IMR-90 (cell line): Measurements from ENCODE around the gene MYOCD. TPM values are rescaled to one million over a fixed set of nuclear protein-coding genes. Genes with fewer than 3 reads are reported as not detected.

Experiments used
- ATAC-seq: fragments of 200-7000 bp; cut with Tn5 transposase; 2 replicates; pipeline ENCODE4 v1.9.1; 2020; ENCODE audit warnings: low read depth, mild to moderate bottlenecking, moderate library complexity
- BruUV-seq: library from RNA; stranded (reverse); fragments of 400-500 nt; replicated peaks from 2 replicates; lab custom pipeline; 2021; lab: Mats Ljungman, UMichigan
- CTCF ChIA-PET: fragments of 300-600 bp; formaldehyde crosslinking; extraction: SDS; loops from one replicate; lab custom pipeline; 2021; ENCODE audit warnings: antibody characterized with exemption; lab: Yijun Ruan, JAX
- POLR2A ChIA-PET: fragments of 300-600 bp; sonication (Branson Sonifier 250); formaldehyde crosslinking; loops from one replicate; lab custom pipeline; 2022; ENCODE audit warnings: antibody characterized with exemption; ENCODE audit not compliant: unreplicated experiment; lab: Charles Lee
- DNase-seq: peaks from one replicate; pipeline ENCODE4 v3.0.0; 2013
- H2AFZ ChIP-seq: replicated peaks from 2 replicates; pipeline ENCODE3; 2013; ENCODE audit warnings: low read length, mild to moderate bottlenecking; ENCODE audit not compliant: poor library complexity
- H2AK5ac ChIP-seq: 2 replicates; pipeline ENCODE4 v1.6.1; 2013; ENCODE audit warnings: low read depth, low read length, inconsistent platforms
- H2AK9ac ChIP-seq: replicated peaks from 2 replicates; pipeline ENCODE3; 2013; ENCODE audit warnings: mild to moderate bottlenecking, low read depth, low read length, moderate library complexity; ENCODE audit not compliant: poor library complexity
- H2BK120ac ChIP-seq: 2 replicates; pipeline ENCODE4 v1.6.1; 2013; ENCODE audit warnings: low read depth, low read length, inconsistent platforms
- H2BK15ac ChIP-seq: 3 replicates; pipeline ENCODE4 v1.6.1; 2013; ENCODE audit warnings: low read depth, low read length, inconsistent platforms
- H2BK20ac ChIP-seq: 2 replicates; pipeline ENCODE4 v1.6.1; 2013; ENCODE audit warnings: low read depth, mild to moderate bottlenecking, inconsistent platforms, low read length, moderate library complexity
- H2BK5ac ChIP-seq: 2 replicates; pipeline ENCODE4 v1.6.1; 2013; ENCODE audit warnings: mild to moderate bottlenecking, low read depth, low read length, inconsistent platforms; ENCODE audit not compliant: poor library complexity, severe bottlenecking
- H3K14ac ChIP-seq: replicated peaks from 2 replicates; pipeline ENCODE4 v1.6.1; 2013; ENCODE audit warnings: low read depth, low read length, inconsistent platforms
- H3K18ac ChIP-seq: 2 replicates; pipeline ENCODE4 v1.6.1; 2013; ENCODE audit warnings: low read depth, low read length, control low read depth
- H3K23ac ChIP-seq: 2 replicates; pipeline ENCODE4 v1.6.1; 2013; ENCODE audit warnings: low read depth, low read length, inconsistent platforms
- H3K27ac ChIP-seq: 2 replicates; pipeline ENCODE4 v1.5.1; 2013; ENCODE audit warnings: mild to moderate bottlenecking, control low read depth, low read length; ENCODE audit not compliant: insufficient read depth
- H3K27me3 ChIP-seq: 2 replicates; pipeline ENCODE4 v1.6.1; 2013; ENCODE audit warnings: low read length; ENCODE audit not compliant: control insufficient read depth, insufficient read depth
- H3K36me3 ChIP-seq: 2 replicates; pipeline ENCODE4 v1.6.1; 2013; ENCODE audit warnings: low read length, mixed read lengths; ENCODE audit not compliant: control insufficient read depth, insufficient read depth
- H3K4ac ChIP-seq: 2 replicates; pipeline ENCODE4 v1.6.1; 2013; ENCODE audit warnings: low read depth, low read length, inconsistent platforms
- H3K4me1 ChIP-seq: 2 replicates; pipeline ENCODE4 v1.6.1; 2013; ENCODE audit warnings: low read length, mixed read lengths; ENCODE audit not compliant: control insufficient read depth, insufficient read depth
- H3K4me2 ChIP-seq: 2 replicates; pipeline ENCODE4 v1.6.1; 2013; ENCODE audit warnings: low read depth, mild to moderate bottlenecking, control low read depth, low read length, moderate library complexity
- H3K4me3 ChIP-seq: 2 replicates; pipeline ENCODE4 v1.5.1; 2013; ENCODE audit warnings: low read depth, mild to moderate bottlenecking, control low read depth, low read length, moderate library complexity; ENCODE audit not compliant: insufficient read depth
- H3K56ac ChIP-seq: 2 replicates; pipeline ENCODE4 v1.6.1; 2013; ENCODE audit warnings: low read length, inconsistent platforms; ENCODE audit not compliant: insufficient read depth; ENCODE audit errors: extremely low read depth
- H3K79me1 ChIP-seq, 2 experiments: 2 replicates each; pipeline ENCODE4 v1.6.1; 2013; ENCODE audit warnings: low read length in 2 of 2, inconsistent platforms in 1 of 2, low read depth in 1 of 2
- H3K9ac ChIP-seq: 2 replicates; pipeline ENCODE4 v1.6.1; 2013; ENCODE audit warnings: low read depth, low read length, control low read depth
- H3K9me1 ChIP-seq: 2 replicates; pipeline ENCODE4 v1.6.1; 2013; ENCODE audit warnings: low read length, inconsistent platforms; ENCODE audit not compliant: insufficient read depth
- H3K9me3 ChIP-seq: 2 replicates; pipeline ENCODE4 v1.6.1; 2013; ENCODE audit warnings: low read length; ENCODE audit not compliant: control insufficient read depth, insufficient read depth
- H4K20me1 ChIP-seq: 2 replicates; pipeline ENCODE4 v1.6.1; 2013; ENCODE audit warnings: low read length, inconsistent platforms; ENCODE audit not compliant: insufficient read depth
- H4K5ac ChIP-seq: 2 replicates; pipeline ENCODE4 v1.6.1; 2013; ENCODE audit warnings: mild to moderate bottlenecking, low read depth, low read length, control low read depth
- H4K8ac ChIP-seq, 2 experiments: 2 replicates each; pipeline ENCODE4 v1.6.1; 2013; ENCODE audit warnings: low read depth in 2 of 2, low read length in 2 of 2, control low read depth in 1 of 2, inconsistent platforms in 1 of 2
- H4K91ac ChIP-seq: 2 replicates; pipeline ENCODE4 v1.6.1; 2013; ENCODE audit warnings: low read depth, low read length, inconsistent platforms; ENCODE audit not compliant: insufficient read depth
- BHLHE40 ChIP-seq: fragments of 150-350 bp; IDR thresholded peaks from 2 replicates; pipeline ENCODE4 v1.6.1; 2016; ENCODE audit warnings: mild to moderate bottlenecking, low read depth, low read length
- CHD1 ChIP-seq: IDR thresholded peaks from 2 replicates; pipeline ENCODE4 v1.6.1; 2012; ENCODE audit warnings: low read depth, low read length, improper control_type of control experiment
- FOS ChIP-seq: fragments of 150-350 bp; IDR thresholded peaks from 2 replicates; pipeline ENCODE4 v1.6.1; 2016; ENCODE audit warnings: low read depth, low read length
- MAFK ChIP-seq: IDR thresholded peaks from 2 replicates; pipeline ENCODE4 v1.6.1; 2012; ENCODE audit warnings: low read depth, low read length, improper control_type of control experiment
- MAZ ChIP-seq: IDR thresholded peaks from 2 replicates; pipeline ENCODE4 v1.6.1; 2012; ENCODE audit warnings: low read depth, mild to moderate bottlenecking, low read length, improper control_type of control experiment, moderate library complexity, borderline replicate concordance
- MXI1 ChIP-seq: IDR thresholded peaks from 2 replicates; pipeline ENCODE4 v1.6.1; 2012; ENCODE audit warnings: low read depth, mild to moderate bottlenecking, low read length, moderate library complexity, borderline replicate concordance
- NFE2L2 ChIP-seq: fragments of 150-350 bp; IDR thresholded peaks from 2 replicates; pipeline ENCODE4 v1.6.1; 2016; ENCODE audit warnings: low read depth, mild to moderate bottlenecking, low read length
- POLR2A ChIP-seq: IDR thresholded peaks from 2 replicates; pipeline ENCODE4 v1.6.1; 2012; ENCODE audit warnings: mild to moderate bottlenecking, low read depth, low read length
- RAD21 ChIP-seq: IDR thresholded peaks from 2 replicates; pipeline ENCODE4 v1.6.1; 2012; ENCODE audit warnings: low read length, improper control_type of control experiment
- RCOR1 ChIP-seq: IDR thresholded peaks from 2 replicates; pipeline ENCODE4 v1.6.1; 2012; ENCODE audit warnings: mild to moderate bottlenecking, low read length, improper control_type of control experiment; ENCODE audit not compliant: insufficient replicate concordance
- RFX5 ChIP-seq: IDR thresholded peaks from 2 replicates; pipeline ENCODE4 v1.8.0; 2012; ENCODE audit warnings: low read depth, mild to moderate bottlenecking, low read length, moderate library complexity
- SMC3 ChIP-seq: fragments of 150-350 bp; IDR thresholded peaks from 2 replicates; pipeline ENCODE4 v1.6.1; 2016; ENCODE audit warnings: low read depth, mild to moderate bottlenecking, antibody characterized with exemption, low read length, moderate library complexity
- WGBS, 2 experiments: methylation state at CpG; one replicate each; pipeline versions ENCODE4 v1.1.5 to v1.1.7; 2013; ENCODE audit warnings: missing lambda C conversion rate in 2 of 2; ENCODE audit not compliant: insufficient read length in 1 of 2; ENCODE audit errors: extremely low coverage in 2 of 2; 5-methylcytosine and 5-hydroxymethylcytosine counted together
- dilution Hi-C: fragments of 300-500 bp; cut with HindIII; formaldehyde crosslinking; loops from one replicate; pipeline ENCODE4 v1.14.3; 2018; ENCODE audit warnings: low sequenced_read_pairs; ENCODE audit not compliant: unreplicated experiment
- in situ Hi-C: fragments of 300-500 bp; cut with MboI; formaldehyde crosslinking; loops from 3 replicates; pipeline ENCODE4 v1.14.3; 2019; ENCODE audit warnings: low sequenced_read_pairs, inconsistent platforms, mixed read lengths
- intact Hi-C: fragments of 100-400 bp; cut with micrococcal nuclease; formaldehyde crosslinking; loops from 2 replicates; pipeline ENCODE4 v1.10.0; 2022
- polyA plus RNA-seq, 3 experiments: library from polyadenylated mRNA; depleted of rRNA; stranded (reverse); fragments of >200 nt; gene quantifications; 2 replicates each; pipeline ENCODE4 v1.2.3, GENCODE V29; 2012; ENCODE audit warnings: low replicate concordance in 1 of 3
- total RNA-seq: library from RNA; depleted of rRNA; stranded (reverse); fragments of >200 nt; gene quantifications from 2 replicates; pipeline ENCODE4 v1.2.3, GENCODE V29; 2012
- TF ChIP-seq, protein P1 (sequence below): conservative IDR thresholded peaks from 2 replicates; pipeline ENCODE4 v1.5.1; 2012; ENCODE audit warnings: mild to moderate bottlenecking, low read depth, low read length, improper control_type of control experiment
- TF ChIP-seq, protein P2 (sequence below): fragments of 150-350 bp; IDR thresholded peaks from 2 replicates; pipeline ENCODE4 v1.6.1; 2016; ENCODE audit warnings: low read depth, mild to moderate bottlenecking, low read length, moderate library complexity, borderline replicate concordance

Gene MYOCD
- total and polyA plus RNA-seq, 2 of the 4 experiments (the other 2 are of a cell fraction): 10.6 to 20.1 TPM

DNA sequence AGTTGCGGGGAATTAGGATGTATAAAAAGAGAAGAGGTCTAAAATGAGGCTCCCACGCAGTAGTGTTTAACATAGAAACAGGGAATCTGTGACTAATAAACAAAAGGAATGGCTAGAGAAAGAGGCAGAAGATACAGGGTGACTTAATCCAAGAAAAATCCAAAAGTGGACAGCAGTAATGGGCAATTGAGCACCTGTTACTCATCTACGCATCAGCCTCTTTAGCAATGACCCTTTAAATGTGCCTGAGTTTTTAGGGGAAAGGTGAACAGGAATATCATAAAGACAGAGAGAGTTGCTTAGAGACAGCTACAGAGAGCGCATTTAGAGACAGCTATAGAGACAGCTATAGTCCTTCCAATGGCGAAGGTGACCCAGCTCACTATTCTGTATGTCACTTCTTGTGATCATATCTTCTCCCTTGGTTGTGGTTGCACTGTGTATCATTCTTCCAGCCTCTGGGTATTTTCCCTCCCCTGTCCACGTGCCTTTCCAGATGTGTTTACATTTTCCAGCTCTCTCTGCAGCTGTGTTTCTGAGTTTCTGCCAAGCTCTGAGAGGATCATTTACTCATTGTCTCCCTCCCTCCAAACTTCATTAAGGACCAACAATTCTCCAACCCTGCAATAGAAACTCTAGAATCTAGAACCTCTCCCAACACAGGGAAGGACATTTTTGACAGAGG is 61.5 kb downstream of the MYOCD start:
- H4K5ac ChIP-seq: no peak overlapping the region
- H3K9me3 ChIP-seq: no peaks in the 10 kb centered on the region
- no peaks in the 10 kb centered on the region for H3K27me3 ChIP-seq
- H3K9me1 ChIP-seq: peaks cover 20% of the 10 kb centered on the region; the same call in 1 of the 2 replicates
- WGBS, 2 experiments: 48% methylated on average over 3 of the region's 6 CpGs; no CpG with 5 or more reads in 1 of the 2 experiments
- no peak overlapping the region for H3K56ac ChIP-seq
- peak overlapping the region; percentile 72 for H2BK20ac ChIP-seq
- H2BK120ac ChIP-seq: 0 out of 2 replicates have a peak overlapping the region, but pooled peaks have one; percentile 58
- H3K4me1 ChIP-seq: peaks cover 19% of the 10 kb centered on the region
- H3K14ac ChIP-seq: no peak overlapping the region
- no peak overlapping the region for H3K23ac ChIP-seq
- no TSS peak for BruUV-seq
- no peak overlapping the region for H3K9ac ChIP-seq
- H2AFZ ChIP-seq: no peak overlapping the region
- dilution Hi-C loops: no loop called here
- peak overlapping the region; percentile 63; the same call in 1 of the 2 replicates for H3K4me2 ChIP-seq
- peaks cover 5 to 8% of the 10 kb centered on the region in 2 experiments; a peak in 1 of 4 replicates for H3K79me1 ChIP-seq
- 0 out of 4 replicates have a peak overlapping the region, but pooled peaks of 1 of the 2 experiments have one; percentile 16 for H4K8ac ChIP-seq
- H2BK5ac ChIP-seq: peak overlapping the region; percentile 78
- peaks cover 11% of the 10 kb centered on the region; the same call in 1 of the 2 replicates for H4K20me1 ChIP-seq
- H2AK9ac ChIP-seq: no peak overlapping the region
- H3K36me3 ChIP-seq: peaks cover 10% of the 10 kb centered on the region
- no peak overlapping the region for H2AK5ac ChIP-seq
- DNase-seq (peak; percentile 95), ATAC-seq (peak; percentile 76)
- no peak overlapping the region for H2BK15ac ChIP-seq
- no peak overlapping the region; the same call in 1 of the 2 replicates for H3K27ac ChIP-seq
- in situ Hi-C loops: no loop called here
- ChIA-PET POLR2A (no interaction called here), CTCF (interaction anchor here (0.6 to 2.3 kb wide), 4 partner anchors 14 to 622 kb away, joined by 3 to 16 read pairs (median 4); no protein-coding TSS in a partner anchor)
- no peak overlapping the region for H3K4me3 ChIP-seq
- no peak overlapping the region for H4K91ac ChIP-seq
- peak overlapping the region; percentile 56 for H3K4ac ChIP-seq
- intact Hi-C loops: no loop called here
- H3K18ac ChIP-seq: peak overlapping the region; percentile 5; the same call in 1 of the 2 replicates
- TF ChIP-seq, protein P1, sequence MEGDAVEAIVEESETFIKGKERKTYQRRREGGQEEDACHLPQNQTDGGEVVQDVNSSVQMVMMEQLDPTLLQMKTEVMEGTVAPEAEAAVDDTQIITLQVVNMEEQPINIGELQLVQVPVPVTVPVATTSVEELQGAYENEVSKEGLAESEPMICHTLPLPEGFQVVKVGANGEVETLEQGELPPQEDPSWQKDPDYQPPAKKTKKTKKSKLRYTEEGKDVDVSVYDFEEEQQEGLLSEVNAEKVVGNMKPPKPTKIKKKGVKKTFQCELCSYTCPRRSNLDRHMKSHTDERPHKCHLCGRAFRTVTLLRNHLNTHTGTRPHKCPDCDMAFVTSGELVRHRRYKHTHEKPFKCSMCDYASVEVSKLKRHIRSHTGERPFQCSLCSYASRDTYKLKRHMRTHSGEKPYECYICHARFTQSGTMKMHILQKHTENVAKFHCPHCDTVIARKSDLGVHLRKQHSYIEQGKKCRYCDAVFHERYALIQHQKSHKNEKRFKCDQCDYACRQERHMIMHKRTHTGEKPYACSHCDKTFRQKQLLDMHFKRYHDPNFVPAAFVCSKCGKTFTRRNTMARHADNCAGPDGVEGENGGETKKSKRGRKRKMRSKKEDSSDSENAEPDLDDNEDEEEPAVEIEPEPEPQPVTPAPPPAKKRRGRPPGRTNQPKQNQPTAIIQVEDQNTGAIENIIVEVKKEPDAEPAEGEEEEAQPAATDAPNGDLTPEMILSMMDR: no peak
- TF ChIP-seq BHLHE40: peak; percentile 95
- TF ChIP-seq RCOR1: peak; percentile 68
- TF ChIP-seq NFE2L2: no peak
- no peak for TF ChIP-seq POLR2A
- TF ChIP-seq RFX5: no peak
- no peak for TF ChIP-seq MAFK
- TF ChIP-seq FOS: peak; percentile 39; the same call in 1 of the 2 replicates
- TF ChIP-seq RAD21: no peak
- peak; percentile 15; the same call in 1 of the 2 replicates for TF ChIP-seq MAZ
- TF ChIP-seq CHD1: no peak
- TF ChIP-seq, protein P2, sequence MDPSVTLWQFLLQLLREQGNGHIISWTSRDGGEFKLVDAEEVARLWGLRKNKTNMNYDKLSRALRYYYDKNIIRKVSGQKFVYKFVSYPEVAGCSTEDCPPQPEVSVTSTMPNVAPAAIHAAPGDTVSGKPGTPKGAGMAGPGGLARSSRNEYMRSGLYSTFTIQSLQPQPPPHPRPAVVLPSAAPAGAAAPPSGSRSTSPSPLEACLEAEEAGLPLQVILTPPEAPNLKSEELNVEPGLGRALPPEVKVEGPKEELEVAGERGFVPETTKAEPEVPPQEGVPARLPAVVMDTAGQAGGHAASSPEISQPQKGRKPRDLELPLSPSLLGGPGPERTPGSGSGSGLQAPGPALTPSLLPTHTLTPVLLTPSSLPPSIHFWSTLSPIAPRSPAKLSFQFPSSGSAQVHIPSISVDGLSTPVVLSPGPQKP: no peak
- TF ChIP-seq SMC3: no peak
- peak; percentile 14; the same call in 1 of the 2 replicates for TF ChIP-seq MXI1
